ENCODE results near the gene MMP17.

MMP17 gene

DNA sequence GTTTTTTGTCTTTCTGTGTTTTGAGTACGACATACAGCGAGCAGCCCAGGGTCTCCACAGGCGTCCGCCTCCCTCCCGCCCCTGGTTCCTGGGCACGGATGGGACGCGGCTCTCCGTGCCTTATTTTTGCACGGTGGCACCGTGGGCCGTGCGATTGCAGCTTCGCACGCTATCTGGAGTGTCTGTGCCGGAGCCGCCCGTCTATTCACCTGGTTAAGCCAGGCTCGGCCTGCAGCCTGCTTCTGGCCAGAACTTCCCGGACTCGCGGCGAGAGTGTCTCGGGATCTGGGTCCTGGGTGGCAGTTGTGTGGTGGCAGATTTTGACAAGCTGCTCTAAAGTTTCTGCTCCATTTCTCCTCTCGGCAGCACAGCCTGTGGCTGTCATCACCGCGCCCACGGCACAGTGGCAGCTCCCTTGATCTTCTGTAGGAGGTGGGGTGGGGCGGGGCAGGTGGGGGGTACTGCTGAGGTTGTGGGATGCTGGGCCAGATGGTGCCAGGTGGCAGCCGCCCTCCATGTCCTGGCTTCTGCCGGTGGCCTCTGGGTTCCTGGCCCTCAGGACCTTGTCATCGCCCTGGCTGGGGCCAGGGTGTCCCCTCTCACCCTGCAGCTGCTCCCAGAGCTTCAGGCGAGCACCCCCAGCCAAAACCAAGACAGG lies 2.9 kb downstream of the MMP17 start:
- peak in 1 of 2 donors; percentile 18 for DNase-seq (ENCODE audit: low read depth in 2 of 2)

GRCh38 chr12:131831635-131832041 lies 3.4 kb downstream of the MMP17 start:
- no peak for DNase-seq (ENCODE audit: low read depth in 2 of 2)

GRCh38 chr12:131832321-131833231 lies 4.4 kb downstream of the MMP17 start:
- no peak for DNase-seq (ENCODE audit: low read depth in 2 of 2)

DNA sequence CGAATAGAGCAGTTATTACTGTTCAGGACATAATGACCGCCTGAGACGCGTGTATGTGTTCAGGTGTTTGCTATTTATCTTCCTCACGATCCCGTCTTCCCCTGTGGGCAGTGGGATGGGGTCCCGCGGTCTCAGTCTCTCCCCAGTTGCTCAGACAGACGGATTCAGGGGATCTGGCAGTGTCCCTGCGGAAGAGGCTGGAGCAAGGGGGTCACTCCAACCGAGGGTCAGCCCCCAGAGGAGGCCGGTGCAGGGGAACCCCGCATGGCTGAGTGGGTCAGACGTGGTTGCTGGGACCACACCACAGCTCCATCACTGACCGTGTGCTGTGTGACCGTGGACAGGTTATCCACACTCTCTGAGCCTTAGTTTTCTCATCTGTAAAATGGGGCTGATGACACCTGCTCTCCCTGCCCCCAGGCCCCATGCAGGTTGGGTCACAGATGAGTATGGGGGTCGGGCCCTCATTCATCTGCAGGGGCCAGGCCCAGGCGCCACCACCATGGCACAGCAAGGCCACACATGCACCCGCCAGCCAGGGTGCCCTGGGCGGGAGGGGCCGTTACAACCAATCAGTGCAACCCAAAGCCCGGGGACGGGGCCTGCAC lies 5.2 kb downstream of the MMP17 start:
- no peak for DNase-seq (ENCODE audit: low read depth in 2 of 2)

DNA sequence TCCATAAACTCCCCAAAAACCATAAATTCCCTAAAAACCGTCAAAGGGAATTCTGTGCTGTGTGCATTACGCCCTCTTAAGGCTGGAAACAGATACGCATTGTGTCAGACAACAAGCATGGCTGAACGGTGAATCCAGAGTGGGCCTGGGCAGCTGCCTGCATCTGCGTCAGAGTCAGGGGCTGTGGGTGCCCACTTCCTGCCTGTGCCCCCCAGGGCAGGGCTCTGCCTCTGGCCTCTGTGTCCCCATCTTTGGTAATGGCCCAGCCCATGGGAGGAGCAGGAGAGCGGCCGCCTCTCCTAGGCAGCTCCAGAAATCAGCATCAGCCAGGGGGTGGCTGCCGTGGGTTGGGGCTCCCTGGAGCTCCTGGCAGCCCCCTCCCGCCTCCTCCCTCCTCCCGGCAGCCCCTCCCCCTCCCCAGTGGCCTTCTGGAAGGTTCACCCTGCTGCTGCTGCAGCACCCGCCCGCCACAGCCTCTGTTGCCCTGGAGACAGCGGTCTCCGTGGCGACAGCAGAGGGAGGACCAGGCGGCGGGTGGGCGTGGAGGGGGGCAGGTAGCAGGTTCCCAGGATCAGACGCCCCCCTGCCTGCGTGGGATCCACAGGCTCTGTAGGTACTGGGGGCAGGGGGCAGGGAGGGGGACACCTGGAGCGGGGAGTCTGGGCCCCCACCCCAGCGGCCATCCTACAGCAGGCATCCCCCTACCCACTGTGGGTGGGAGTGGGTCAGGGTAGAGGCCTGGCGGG lies 5.9 kb downstream of the MMP17 start:
- no peak for DNase-seq (ENCODE audit: low read depth in 2 of 2)

GRCh38 chr12:131834798-131835615 lies 6.8 kb downstream of the MMP17 start:
- no peak for DNase-seq (ENCODE audit: low read depth in 2 of 2)

DNA sequence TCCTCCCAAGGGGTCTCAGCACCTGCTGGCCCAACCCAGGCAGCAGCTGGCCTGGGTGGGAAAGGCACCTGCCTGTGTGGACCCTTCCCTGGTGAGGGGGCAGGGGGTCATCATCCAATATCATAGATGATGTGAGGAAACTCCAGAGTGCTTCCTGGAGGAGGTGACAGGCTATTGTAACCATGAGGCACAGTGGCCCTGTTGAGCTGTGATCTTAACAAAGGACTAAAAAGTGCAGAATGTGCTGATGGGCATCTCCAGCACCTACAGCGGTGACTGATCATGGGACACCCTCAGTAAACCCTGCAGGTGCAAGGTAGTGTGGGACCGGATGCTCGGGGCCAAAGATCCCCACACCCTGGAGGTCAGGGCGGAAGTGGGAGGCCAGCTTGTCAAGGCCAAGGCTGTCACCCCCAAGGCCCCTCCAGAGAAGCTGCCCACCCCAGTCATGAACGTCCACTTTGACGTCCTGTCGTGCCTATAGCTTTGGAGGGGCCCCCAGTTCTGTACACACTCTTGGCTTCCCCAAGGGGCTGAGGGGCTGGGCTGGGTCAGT lies 7.5 kb downstream of the MMP17 start:
- DNase-seq (ENCODE audit: low read depth in 2 of 2), result no peak

DNA sequence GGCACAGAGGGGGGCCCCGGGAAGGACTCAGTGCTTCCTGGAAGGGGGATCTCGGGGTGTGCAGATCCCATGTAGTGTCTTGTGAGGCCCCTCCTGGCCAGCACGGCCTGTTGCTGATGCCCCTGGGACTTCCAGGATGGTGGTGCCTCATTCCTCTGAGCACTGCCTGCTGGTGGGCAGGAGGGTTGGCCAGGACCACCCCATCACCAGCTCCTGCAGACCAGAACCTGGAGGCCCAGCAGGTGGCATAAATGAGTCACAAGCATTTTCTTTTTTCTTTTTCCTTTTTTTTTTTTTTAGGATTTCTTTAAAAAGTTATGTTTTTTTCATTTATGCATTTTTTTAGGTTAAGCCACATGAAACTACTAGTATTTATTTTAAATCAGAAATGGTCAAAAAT lies 8.0 kb downstream of the MMP17 start:
- no peak for DNase-seq (ENCODE audit: low read depth in 2 of 2)

GRCh38 chr12:131836714-131837397 lies 8.7 kb downstream of the MMP17 start:
- no peak for DNase-seq (ENCODE audit: low read depth in 2 of 2)

GRCh38 chr12:131840643-131841416 lies 12.6 kb downstream of the MMP17 start:
- DNase-seq (ENCODE audit: low read depth in 2 of 2), result no peak

DNA sequence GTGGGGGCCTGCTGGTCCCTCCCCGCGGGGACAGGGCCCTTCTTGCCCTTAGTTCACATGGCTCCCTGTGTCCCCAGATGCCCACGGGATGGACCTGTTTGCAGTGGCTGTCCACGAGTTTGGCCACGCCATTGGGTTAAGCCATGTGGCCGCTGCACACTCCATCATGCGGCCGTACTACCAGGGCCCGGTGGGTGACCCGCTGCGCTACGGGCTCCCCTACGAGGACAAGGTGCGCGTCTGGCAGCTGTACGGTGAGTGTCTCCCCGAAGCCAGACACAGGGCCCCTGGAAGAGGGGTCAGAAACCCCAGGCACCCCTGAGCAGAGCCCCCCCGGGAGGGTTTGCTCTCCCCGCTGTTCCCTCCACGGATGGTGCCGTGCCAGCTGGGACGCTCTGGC lies 13.4 kb downstream of the MMP17 start:
- DNase-seq (ENCODE audit: low read depth in 2 of 2), result no peak

DNA sequence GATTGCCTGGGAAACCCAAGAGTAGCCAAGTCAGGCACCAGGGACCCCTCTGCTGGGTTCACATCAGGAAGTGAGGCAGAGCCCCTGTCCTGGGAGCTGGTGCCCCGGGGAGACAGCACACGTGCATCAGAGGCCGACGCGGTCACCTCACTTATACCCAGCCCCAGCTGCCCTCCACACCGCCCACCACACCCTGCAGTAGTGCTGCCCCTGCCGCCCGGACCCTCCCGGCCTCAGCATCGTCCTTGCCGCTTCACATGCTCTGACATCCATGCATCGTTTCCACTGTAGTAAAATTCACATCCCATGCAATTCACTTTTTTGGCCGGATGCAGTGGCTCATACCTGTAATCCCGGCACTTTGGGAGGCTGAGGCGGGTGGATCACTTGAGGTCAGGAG lies 14.0 kb downstream of the MMP17 start:
- no peak for DNase-seq (ENCODE audit: low read depth in 2 of 2)

GRCh38 chr12:131843527-131843926 lies 15.3 kb downstream of the MMP17 start:
- no peak for DNase-seq (ENCODE audit: low read depth in 2 of 2)

DNA sequence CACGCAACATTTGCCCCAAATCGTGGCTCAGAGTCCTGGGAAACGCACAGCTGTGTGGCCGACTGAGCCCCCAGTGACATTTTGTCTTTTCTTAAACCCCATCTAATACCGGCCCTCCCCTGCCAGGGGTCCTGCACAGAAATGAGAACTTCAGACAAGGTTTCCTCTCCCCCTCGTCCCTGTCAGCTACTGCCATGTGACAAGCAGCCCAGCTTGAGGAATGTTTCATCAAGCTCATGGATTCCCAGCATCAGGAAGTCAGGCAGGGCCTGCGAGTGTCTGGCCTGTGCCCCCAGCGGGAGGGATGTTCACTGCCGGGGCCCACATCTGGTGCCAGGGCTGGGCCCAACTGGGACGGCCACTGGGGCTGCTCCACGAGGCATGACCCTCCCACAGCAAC lies 15.9 kb downstream of the MMP17 start:
- DNase-seq (ENCODE audit: low read depth in 2 of 2), result no peak

DNA sequence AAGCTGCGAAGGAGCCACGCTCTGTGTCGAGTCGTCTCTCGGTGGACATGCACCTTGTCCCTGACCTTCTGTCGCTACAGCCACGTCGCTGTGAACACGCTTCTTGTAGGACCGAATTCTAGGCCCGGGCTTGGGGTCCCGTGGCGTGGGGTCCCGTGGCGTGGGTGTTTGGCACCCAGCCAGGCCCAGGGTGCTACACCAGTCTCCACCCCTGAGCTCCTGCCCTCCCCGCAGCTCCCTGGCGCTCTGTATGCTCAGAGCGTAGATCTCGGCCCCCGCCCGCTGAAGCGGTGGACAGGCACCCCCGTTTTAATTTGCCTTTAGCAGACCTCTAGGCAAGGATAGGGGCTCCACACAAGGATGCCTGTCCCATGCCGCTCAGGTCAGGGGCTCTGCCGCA lies 16.5 kb downstream of the MMP17 start:
- no peak for DNase-seq (ENCODE audit: low read depth in 2 of 2)

GRCh38 chr12:131845121-131845520 lies 16.9 kb downstream of the MMP17 start:
- no peak for DNase-seq (ENCODE audit: low read depth in 2 of 2)

- DNase-seq (ENCODE audit: low read depth in 2 of 2), result no peak
Measured at GRCh38 chr12:131847456-131847855, 19.3 kb downstream of the MMP17 start.

GRCh38 chr12:131848753-131849152 lies 20.6 kb downstream of the MMP17 start:
- DNase-seq (ENCODE audit: low read depth in 2 of 2), result no peak
